IPS-20b (cell line): ENCODE results near the gene AGBL1.

Experiments
- H3K27ac ChIP-seq: one replicate; pipeline ENCODE4 v1.5.1; 2013; ENCODE audit warnings: low read length
- H3K27me3 ChIP-seq: 2 replicates; pipeline ENCODE4 v1.6.1; 2013; ENCODE audit warnings: mild to moderate bottlenecking, low read length, inconsistent platforms; ENCODE audit not compliant: insufficient read depth
- H3K36me3 ChIP-seq: 2 replicates; pipeline ENCODE4 v1.6.1; 2013; ENCODE audit warnings: low read depth, mild to moderate bottlenecking, inconsistent platforms, low read length, moderate library complexity; ENCODE audit not compliant: insufficient read depth
- H3K4me1 ChIP-seq: 2 replicates; pipeline ENCODE4 v1.6.1; 2013; ENCODE audit warnings: mild to moderate bottlenecking, control low read depth, inconsistent platforms, low read length, moderate library complexity; ENCODE audit not compliant: insufficient read depth
- H3K4me3 ChIP-seq: 2 replicates; pipeline ENCODE4 v1.5.1; 2013; ENCODE audit warnings: mild to moderate bottlenecking, low read length, inconsistent platforms
- H3K9ac ChIP-seq: 2 replicates; pipeline ENCODE4 v1.6.1; 2013; ENCODE audit warnings: low read depth, mild to moderate bottlenecking, inconsistent platforms, low read length, moderate library complexity
- H3K9me3 ChIP-seq: 2 replicates; pipeline ENCODE4 v1.6.1; 2013; ENCODE audit warnings: mild to moderate bottlenecking, low read depth, low read length, inconsistent platforms; ENCODE audit not compliant: insufficient read depth

Gene AGBL1

DNA sequence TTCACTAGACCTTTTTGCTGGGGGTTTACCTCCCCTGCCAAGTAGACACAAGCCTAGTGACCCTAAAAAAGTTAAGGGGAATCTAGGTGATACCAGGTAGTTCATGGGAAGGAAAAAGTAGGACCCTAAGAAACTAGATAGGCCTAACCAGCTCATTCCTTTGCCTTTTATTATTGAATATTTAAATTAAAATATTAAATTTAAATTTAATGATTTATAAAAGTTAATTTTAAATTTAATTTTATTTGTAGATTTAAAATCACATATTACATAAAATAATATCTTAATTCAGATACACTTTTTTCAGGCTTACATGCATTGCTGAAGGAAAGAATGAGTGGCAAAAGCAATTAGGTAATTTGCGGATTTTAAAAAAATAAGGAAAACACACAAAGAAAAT is 584.9 kb downstream of the AGBL1 start:
- peaks cover 12% of the 10 kb centered on the region; the same call in 1 of the 2 replicates for H3K4me1 ChIP-seq
- H3K27ac ChIP-seq, result no peak overlapping the region
- no peak overlapping the region for H3K4me3 ChIP-seq
- no peaks in the 10 kb centered on the region for H3K27me3 ChIP-seq
- H3K9ac ChIP-seq, result no peak overlapping the region
- no peaks in the 10 kb centered on the region for H3K9me3 ChIP-seq
- H3K36me3 ChIP-seq, result no peaks in the 10 kb centered on the region

GRCh38 chr15:86676002-86676401 is 596.3 kb downstream of the AGBL1 start:
- Histone ChIP-seq H3K9me3 (no peaks in the 10 kb centered on the region), H3K36me3 (no peaks in the 10 kb centered on the region), H3K27me3 (no peaks in the 10 kb centered on the region), H3K4me1 (peaks cover 3% of the 10 kb centered on the region; the same call in 1 of the 2 replicates), H3K27ac (no peak overlapping the region), H3K4me3 (no peak overlapping the region), H3K9ac (no peak overlapping the region)

- no peaks in the 10 kb centered on the region for H3K36me3 ChIP-seq
- H3K4me3 ChIP-seq, result no peak overlapping the region
- no peaks in the 10 kb centered on the region for H3K27me3 ChIP-seq
- peaks cover 3% of the 10 kb centered on the region; the same call in 1 of the 2 replicates for H3K4me1 ChIP-seq
- H3K9me3 ChIP-seq, result no peaks in the 10 kb centered on the region
- no peak overlapping the region for H3K27ac ChIP-seq
- H3K9ac ChIP-seq, result no peak overlapping the region
Measured at GRCh38 chr15:86677278-86677677, 597.6 kb downstream of the AGBL1 start.

- Histone ChIP-seq H3K9me3 (no peaks in the 10 kb centered on the region), H3K4me3 (no peak overlapping the region), H3K27me3 (no peaks in the 10 kb centered on the region), H3K27ac (no peak overlapping the region), H3K9ac (no peak overlapping the region), H3K4me1 (peaks cover under 1% of the 10 kb centered on the region; the same call in 1 of the 2 replicates), H3K36me3 (no peaks in the 10 kb centered on the region)
Measured at GRCh38 chr15:86685263-86685662, 605.6 kb downstream of the AGBL1 start.

DNA sequence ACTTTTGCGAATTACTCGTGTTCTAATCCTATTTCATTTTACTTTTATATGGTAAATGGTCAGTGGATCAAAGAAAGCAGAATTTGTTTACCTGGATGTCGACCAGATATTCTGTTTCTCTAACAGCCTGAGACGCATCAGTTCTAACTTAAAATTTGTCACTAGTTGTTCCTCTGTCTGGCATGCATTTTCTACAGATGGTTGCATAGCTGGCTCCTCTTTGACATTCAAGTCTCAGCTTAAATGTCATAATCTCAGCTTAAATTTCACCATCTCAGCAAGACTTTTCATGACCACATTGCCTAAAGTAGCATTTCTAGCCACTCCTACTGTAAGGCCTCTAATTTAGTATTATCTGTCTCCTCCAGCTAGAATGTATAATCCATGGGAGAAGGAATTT is 609.3 kb downstream of the AGBL1 start:
- Histone ChIP-seq H3K36me3 (no peaks in the 10 kb centered on the region), H3K4me1 (no peaks in the 10 kb centered on the region), H3K9ac (no peak overlapping the region), H3K27ac (no peak overlapping the region), H3K27me3 (no peaks in the 10 kb centered on the region), H3K9me3 (no peaks in the 10 kb centered on the region), H3K4me3 (no peak overlapping the region)

GRCh38 chr15:86690566-86690965 is 610.9 kb downstream of the AGBL1 start:
- no peaks in the 10 kb centered on the region for H3K36me3 ChIP-seq

DNA sequence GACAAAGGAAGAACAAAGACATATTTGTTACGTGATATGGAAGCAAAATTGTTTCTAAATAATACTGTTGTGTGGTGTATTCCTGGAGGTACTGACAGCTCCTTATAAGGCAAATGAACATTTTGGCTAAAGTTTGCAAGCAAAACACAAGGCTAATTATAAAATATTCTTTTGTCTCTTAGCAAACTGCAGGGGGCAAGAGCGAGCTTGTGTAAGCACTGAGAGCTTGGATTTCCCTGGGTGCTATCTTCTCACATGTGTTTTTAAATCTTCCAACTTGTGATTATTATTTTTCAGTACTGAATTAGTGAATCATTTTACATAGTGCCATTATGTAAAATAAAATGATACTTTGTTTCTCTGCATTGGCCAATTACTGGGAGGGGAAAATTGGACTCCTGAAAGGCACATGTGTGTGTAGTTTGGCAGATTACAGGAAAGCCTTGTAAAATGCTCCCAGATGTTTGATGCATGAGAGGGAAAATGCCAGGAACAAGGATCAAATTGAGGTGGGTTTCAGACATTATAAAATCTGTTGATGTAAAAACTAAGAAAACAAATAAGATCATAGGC is 611.5 kb downstream of the AGBL1 start:
- Histone ChIP-seq H3K4me1 (no peaks in the 10 kb centered on the region), H3K4me3 (no peak overlapping the region), H3K36me3 (no peaks in the 10 kb centered on the region), H3K27ac (no peak overlapping the region), H3K27me3 (no peaks in the 10 kb centered on the region), H3K9me3 (no peaks in the 10 kb centered on the region), H3K9ac (no peak overlapping the region)

More at GRCh38 chr15:86690566-86690965, 610.9 kb downstream of the AGBL1 start:
- Histone ChIP-seq H3K9me3 (no peaks in the 10 kb centered on the region), H3K27me3 (no peaks in the 10 kb centered on the region), H3K4me3 (no peak overlapping the region), H3K4me1 (no peaks in the 10 kb centered on the region), H3K9ac (no peak overlapping the region), H3K27ac (no peak overlapping the region)

GRCh38 chr15:86700864-86701610 is 621.4 kb downstream of the AGBL1 start:
- Histone ChIP-seq H3K4me3 (no peak overlapping the region), H3K9ac (no peak overlapping the region), H3K4me1 (no peaks in the 10 kb centered on the region), H3K27me3 (no peaks in the 10 kb centered on the region), H3K36me3 (no peaks in the 10 kb centered on the region), H3K27ac (no peak overlapping the region), H3K9me3 (no peaks in the 10 kb centered on the region)

- Histone ChIP-seq H3K4me1 (no peaks in the 10 kb centered on the region), H3K27me3 (no peaks in the 10 kb centered on the region), H3K36me3 (no peaks in the 10 kb centered on the region), H3K4me3 (no peak overlapping the region), H3K9me3 (no peaks in the 10 kb centered on the region), H3K27ac (no peak overlapping the region), H3K9ac (no peak overlapping the region)
Measured at GRCh38 chr15:86701611-86701963, 621.9 kb downstream of the AGBL1 start.

DNA sequence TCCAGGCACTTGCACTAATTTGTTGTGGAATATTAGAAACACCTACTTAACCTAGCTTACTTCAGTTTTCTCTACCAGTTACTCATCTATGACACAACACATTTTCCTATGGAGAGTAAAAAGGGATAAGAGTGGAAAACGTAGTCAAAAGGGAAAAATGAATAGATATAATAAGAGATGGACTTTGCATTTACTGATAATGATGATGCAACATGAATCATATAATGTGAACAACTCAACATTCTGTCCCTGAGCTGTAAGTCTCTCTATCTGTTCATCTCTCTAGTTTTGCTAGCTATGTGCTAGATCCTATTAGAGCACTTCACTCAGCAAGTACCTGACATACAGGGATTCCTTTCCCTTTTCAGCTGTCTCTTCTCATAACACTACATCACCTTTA is 627.1 kb downstream of the AGBL1 start:
- Histone ChIP-seq H3K9me3 (no peaks in the 10 kb centered on the region), H3K4me3 (no peak overlapping the region), H3K36me3 (no peaks in the 10 kb centered on the region), H3K27ac (no peak overlapping the region), H3K9ac (no peak overlapping the region), H3K27me3 (no peaks in the 10 kb centered on the region), H3K4me1 (no peaks in the 10 kb centered on the region)

- no peaks in the 10 kb centered on the region for H3K4me1 ChIP-seq
- no peak overlapping the region for H3K9ac ChIP-seq
- H3K4me3 ChIP-seq, result no peak overlapping the region
- no peaks in the 10 kb centered on the region for H3K36me3 ChIP-seq
- H3K27me3 ChIP-seq, result no peaks in the 10 kb centered on the region
- H3K9me3 ChIP-seq, result no peaks in the 10 kb centered on the region
- H3K27ac ChIP-seq, result no peak overlapping the region
Measured at GRCh38 chr15:86711476-86711875, 631.8 kb downstream of the AGBL1 start.

- H3K27me3 ChIP-seq, result no peaks in the 10 kb centered on the region
- no peak overlapping the region for H3K27ac ChIP-seq
- H3K9ac ChIP-seq, result no peak overlapping the region
- H3K4me1 ChIP-seq, result no peaks in the 10 kb centered on the region
- no peaks in the 10 kb centered on the region for H3K36me3 ChIP-seq
- H3K9me3 ChIP-seq, result no peaks in the 10 kb centered on the region
- no peak overlapping the region for H3K4me3 ChIP-seq
Measured at GRCh38 chr15:86714241-86714640, 634.6 kb downstream of the AGBL1 start.
